Activated CD4-positive, alpha-beta memory T cell treated with anti-CD3 and anti-CD28 coated beads for 36 hours (primary cell): ENCODE data around the gene PRCD. TPM values are rescaled to one million over a fixed set of nuclear protein-coding genes. Genes with fewer than 3 reads are reported as not detected.
A peak's percentile ranks its signal among the peaks of the same experiment; 100 is the strongest.

Source experiments
- CTCF ChIA-PET: fragments of 350-600 bp; sonication (Branson Sonifier 250); formaldehyde crosslinking; loops from one replicate; lab custom pipeline; 2021; ENCODE audit warnings: antibody characterized with exemption, inconsistent platforms; lab: Charles Lee
- POLR2A ChIA-PET: fragments of 350-600 bp; sonication (Branson Sonifier 250); formaldehyde crosslinking; loops from one replicate; lab custom pipeline; 2021; ENCODE audit warnings: antibody characterized with exemption; lab: Charles Lee
- DNase-seq: peaks from one replicate; pipeline ENCODE4 v3.0.0-alpha.2; 2020
- H3K27ac Mint-ChIP-seq: one replicate; pipeline ENCODE4 v1.8.0; 2021; ENCODE audit warnings: mixed read lengths
- H3K27me3 Mint-ChIP-seq: one replicate; pipeline ENCODE4 v1.8.0; 2021; ENCODE audit warnings: mixed read lengths
- H3K36me3 Mint-ChIP-seq: one replicate; pipeline ENCODE4 v1.8.0; 2021; ENCODE audit warnings: mixed read lengths
- H3K4me1 Mint-ChIP-seq: one replicate; pipeline ENCODE4 v1.8.0; 2021; ENCODE audit warnings: low read depth, mixed read lengths
- H3K4me3 Mint-ChIP-seq: one replicate; pipeline ENCODE4 v1.8.0; 2021; ENCODE audit warnings: mild to moderate bottlenecking, mixed read lengths
- H3K9me3 Mint-ChIP-seq: one replicate; pipeline ENCODE4 v1.8.0; 2021; ENCODE audit warnings: mixed read lengths
- intact Hi-C: fragments of 100-400 bp; cut with micrococcal nuclease; formaldehyde crosslinking; loops from one replicate; pipeline ENCODE4 v1.15.1; 2023
- total RNA-seq, 2 experiments: library from RNA; stranded (reverse); gene quantifications; one replicate each; pipeline ENCODE4 v1.2.3, GENCODE V29; 2021

The PRCD gene
- total RNA-seq, 2 experiments from 2014 or later: not detected

DNA sequence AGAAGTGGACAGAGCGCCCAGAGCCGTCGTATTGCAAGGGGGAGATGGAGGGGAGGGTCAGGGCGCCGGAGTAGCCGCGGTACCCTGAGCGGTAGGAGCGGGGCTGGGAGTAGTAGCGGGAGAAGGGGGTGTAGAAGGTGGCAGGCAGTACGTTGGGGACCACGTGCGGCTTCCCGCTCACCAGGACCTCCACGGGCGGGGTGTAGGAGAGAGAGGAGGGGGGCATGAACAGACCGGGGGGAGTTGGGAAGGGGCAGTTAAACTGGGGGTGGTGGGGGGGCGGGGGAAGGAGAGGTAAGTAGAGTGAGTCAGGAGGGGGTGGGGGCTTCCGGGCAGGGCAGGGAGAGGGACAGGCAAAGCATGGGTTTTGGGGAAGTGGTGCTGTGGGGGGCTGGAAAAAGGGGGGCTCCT is 29.0 kb downstream of the PRCD start:
- POLR2A ChIA-PET: interaction anchor here (0.7 kb wide), 1 partner anchor 26 kb away, joined by 3 read pairs; no protein-coding TSS in a partner anchor
- Mint-ChIP-seq H3K9me3 (no peaks in the 10 kb centered on the region), H3K4me3 (no peak overlapping the region), H3K27me3 (no peaks in the 10 kb centered on the region), H3K27ac (no peak overlapping the region), H3K4me1 (peaks cover 22% of the 10 kb centered on the region), H3K36me3 (peaks cover 29% of the 10 kb centered on the region)
- intact Hi-C loops: no loop called here
- no peak for DNase-seq
- CTCF ChIA-PET: interaction anchor here (1.2 to 3.6 kb wide), 2 partner anchors 55 to 113 kb away, joined by 6 to 22 read pairs; no protein-coding TSS in a partner anchor

DNA sequence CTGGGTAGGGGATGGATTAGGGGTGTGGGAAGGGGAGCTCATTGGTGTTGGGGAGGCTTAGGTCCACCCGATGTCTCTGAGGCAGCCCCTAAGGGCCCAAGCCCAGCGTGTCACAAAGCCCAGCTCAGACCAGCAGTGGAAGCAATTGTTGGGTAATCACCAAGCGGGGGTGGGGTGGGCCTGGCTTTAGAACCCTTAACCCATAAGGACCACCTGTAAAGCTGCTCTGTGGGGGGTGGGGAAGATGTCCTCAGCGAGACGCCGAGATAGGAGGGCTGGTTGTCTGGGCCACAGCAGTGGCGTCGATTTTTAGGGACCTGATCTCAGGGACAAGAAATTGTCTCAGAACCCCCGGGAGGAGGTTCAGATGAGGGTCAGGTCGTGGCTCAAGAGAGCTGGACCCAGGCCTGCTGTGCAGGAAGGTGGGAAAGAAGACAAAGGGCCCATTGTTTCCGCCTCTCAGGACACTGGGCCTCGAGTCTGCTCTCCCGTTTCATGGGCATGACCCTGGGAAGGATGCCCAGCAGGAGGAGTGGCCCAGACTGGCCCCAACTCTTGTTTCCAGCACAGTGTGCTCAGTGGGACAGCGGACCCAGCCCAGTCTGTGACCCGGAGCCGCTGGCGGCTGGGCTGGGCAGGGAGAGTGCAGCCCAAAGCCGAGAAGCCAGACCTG is 29.9 kb downstream of the PRCD start:
- no peak overlapping the region for H3K4me3 Mint-ChIP-seq
- peaks cover 24% of the 10 kb centered on the region for H3K36me3 Mint-ChIP-seq
- CTCF ChIA-PET: interaction anchor here (0.7 kb wide), 1 partner anchor 12 kb away, joined by 4 read pairs; no protein-coding TSS in a partner anchor
- POLR2A ChIA-PET: no interaction called here
- intact Hi-C loops: no loop called here
- H3K4me1 Mint-ChIP-seq: peaks cover 22% of the 10 kb centered on the region
- DNase-seq: no peak
- H3K9me3 Mint-ChIP-seq: no peaks in the 10 kb centered on the region
- no peak overlapping the region for H3K27ac Mint-ChIP-seq
- no peaks in the 10 kb centered on the region for H3K27me3 Mint-ChIP-seq

DNA sequence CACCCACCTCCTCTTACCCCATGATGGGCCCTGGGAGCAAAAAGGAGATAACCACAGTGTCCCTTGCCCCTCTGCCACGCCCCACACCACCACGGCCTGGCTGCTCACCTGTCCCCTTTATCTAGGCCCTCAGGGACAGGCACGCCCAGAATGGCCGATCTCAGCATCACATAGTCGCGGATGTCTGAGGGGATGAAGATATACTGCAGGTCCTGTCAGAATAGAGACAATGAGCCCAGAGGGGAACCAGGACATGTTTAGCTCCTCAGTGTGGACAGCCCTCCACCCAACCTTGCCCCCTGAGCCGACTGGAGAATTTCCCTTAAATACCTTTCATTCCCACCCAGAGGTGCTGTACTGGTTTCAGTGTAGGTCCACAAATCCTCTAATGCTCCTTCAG is 30.6 kb downstream of the PRCD start:
- no peak overlapping the region for H3K27ac Mint-ChIP-seq
- H3K36me3 Mint-ChIP-seq: peaks cover 17% of the 10 kb centered on the region
- H3K27me3 Mint-ChIP-seq: no peaks in the 10 kb centered on the region
- POLR2A ChIA-PET: no interaction called here
- CTCF ChIA-PET: interaction anchor here (1.0 to 2.7 kb wide), 4 partner anchors 8 to 54 kb away, joined by 3 to 7 read pairs (median 6); no protein-coding TSS in a partner anchor
- no peaks in the 10 kb centered on the region for H3K9me3 Mint-ChIP-seq
- intact Hi-C loops: no loop called here
- H3K4me3 Mint-ChIP-seq: no peak overlapping the region
- peaks cover 15% of the 10 kb centered on the region for H3K4me1 Mint-ChIP-seq
- no peak for DNase-seq

DNA sequence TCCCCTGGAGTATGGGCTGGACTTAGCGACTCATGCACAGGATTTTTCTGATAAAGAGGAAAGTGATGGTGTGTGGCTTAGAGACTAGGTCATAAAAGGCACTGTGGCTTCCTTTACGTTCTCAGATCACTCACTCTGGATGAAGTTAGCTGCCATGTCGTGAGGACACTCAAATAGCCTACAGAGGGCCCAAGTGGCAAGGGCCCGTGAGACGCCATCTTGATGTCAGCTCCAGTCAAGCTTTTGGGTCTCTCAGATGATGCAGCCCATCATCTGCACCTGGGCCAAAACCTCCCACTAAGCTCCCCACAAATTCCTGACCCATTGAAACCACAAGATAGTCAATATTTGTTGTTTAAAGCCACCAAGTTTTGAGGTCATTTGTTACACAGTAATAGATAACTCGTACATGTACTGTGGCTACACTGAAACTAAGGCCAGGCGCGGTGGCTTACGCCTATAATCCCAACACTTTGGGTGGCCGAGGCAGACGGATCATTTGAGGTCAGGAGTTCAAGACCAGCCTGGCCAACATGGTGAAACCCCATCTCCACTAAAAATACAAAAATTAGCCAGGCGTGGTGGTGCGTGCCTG is 31.1 kb downstream of the PRCD start:
- Mint-ChIP-seq H3K27me3 (no peaks in the 10 kb centered on the region), H3K4me3 (no peak overlapping the region), H3K36me3 (peaks cover 12% of the 10 kb centered on the region), H3K4me1 (peaks cover 10% of the 10 kb centered on the region), H3K9me3 (no peaks in the 10 kb centered on the region), H3K27ac (no peak overlapping the region)
- intact Hi-C loops: no loop called here
- no peak for DNase-seq
- POLR2A ChIA-PET: no interaction called here
- CTCF ChIA-PET: interaction anchor here (1.0 to 2.7 kb wide), 4 partner anchors 9 to 53 kb away, joined by 3 to 7 read pairs (median 6); no protein-coding TSS in a partner anchor

DNA sequence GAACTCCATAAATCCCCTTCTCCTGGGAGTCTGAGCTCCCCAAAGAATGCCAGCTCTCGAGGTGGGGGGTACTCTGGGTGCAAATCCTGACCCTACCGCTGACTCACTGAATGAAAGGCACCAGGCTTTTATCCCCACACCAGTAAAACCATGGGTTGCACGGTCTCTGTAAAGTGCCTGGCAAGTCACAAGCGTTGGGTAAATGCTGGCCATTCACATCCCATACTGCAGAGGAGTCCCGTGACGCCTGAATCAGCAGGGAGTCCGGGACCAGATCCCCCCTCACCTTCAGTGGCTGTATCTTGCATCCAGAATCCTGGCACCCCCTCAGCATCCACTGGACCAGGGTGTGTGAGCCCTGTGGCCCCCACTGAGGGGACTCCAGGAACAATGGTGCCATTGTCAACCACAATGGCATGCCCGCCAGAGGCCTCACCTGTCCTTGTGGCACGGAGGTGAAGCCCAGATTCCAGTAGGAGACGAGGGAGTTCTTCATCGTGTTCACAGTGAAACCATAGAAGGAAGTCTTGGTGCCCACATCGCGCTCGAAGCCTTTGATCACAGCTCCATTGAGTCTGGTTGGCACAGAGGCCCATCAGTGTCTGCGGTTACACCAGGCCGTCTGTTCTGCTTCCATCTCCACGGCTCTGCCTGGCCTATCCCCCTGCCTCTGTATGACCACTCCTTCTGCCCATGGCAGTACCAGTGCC is 32.5 kb downstream of the PRCD start:
- Mint-ChIP-seq H3K27ac (no peak overlapping the region), H3K27me3 (no peaks in the 10 kb centered on the region), H3K9me3 (no peaks in the 10 kb centered on the region), H3K4me1 (peaks cover 7% of the 10 kb centered on the region), H3K36me3 (peaks cover 4% of the 10 kb centered on the region), H3K4me3 (no peak overlapping the region)
- intact Hi-C loops: no loop called here
- DNase-seq: no peak
- ChIA-PET POLR2A (no interaction called here), CTCF (interaction anchor here (1.0 to 2.7 kb wide), 2 partner anchors 12 to 49 kb away, joined by 3 to 7 read pairs; no protein-coding TSS in a partner anchor)

DNA sequence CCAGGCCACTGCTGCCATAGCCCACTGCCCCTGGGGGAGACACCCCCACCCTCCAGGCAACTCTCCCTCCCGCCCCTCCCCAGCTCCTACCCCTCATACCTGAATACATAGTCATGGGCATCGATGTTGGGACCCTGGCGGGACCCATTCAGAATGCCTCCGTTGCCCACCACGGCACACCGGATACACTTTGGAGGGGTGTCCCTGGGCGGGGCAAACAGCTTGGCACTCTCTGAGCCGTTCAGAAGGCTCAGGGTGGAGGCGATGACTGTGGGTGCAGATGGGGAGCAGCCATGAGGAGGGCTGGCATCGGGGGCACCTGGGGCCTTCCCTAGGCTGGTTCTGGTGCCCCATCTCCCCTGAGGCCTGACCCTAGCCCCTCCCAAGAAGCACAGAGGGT is 33.3 kb downstream of the PRCD start:
- Mint-ChIP-seq H3K9me3 (no peaks in the 10 kb centered on the region), H3K27ac (no peak overlapping the region), H3K4me3 (no peak overlapping the region), H3K36me3 (no peaks in the 10 kb centered on the region), H3K27me3 (no peaks in the 10 kb centered on the region), H3K4me1 (peaks cover 2% of the 10 kb centered on the region)
- no peak for DNase-seq
- ChIA-PET POLR2A (no interaction called here), CTCF (interaction anchor here (2.7 kb wide), 1 partner anchor 50 kb away, joined by 7 read pairs; no protein-coding TSS in a partner anchor)
- intact Hi-C loops: no loop called here

DNA sequence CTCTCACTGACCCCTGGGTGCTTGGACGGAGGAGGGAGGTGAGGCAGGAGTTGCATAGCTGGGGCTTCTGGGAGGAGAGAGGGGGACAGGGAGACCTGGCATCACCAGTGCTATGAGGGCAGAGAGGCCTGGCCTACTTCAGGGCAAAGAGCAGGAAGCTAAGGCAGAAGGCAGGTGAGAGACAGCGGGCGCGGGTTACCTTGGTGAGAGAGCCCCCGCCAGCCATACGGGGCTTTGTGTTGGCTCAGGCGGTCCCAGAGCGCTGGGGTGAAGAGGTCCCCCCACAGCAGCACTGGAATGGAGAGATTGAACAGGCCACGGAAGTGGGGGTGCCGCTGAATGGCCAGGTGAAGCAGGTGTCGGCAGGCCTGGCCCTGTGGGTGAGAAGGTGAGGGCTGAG is 34.3 kb downstream of the PRCD start:
- Mint-ChIP-seq H3K36me3 (no peaks in the 10 kb centered on the region), H3K27ac (no peak overlapping the region), H3K9me3 (no peaks in the 10 kb centered on the region), H3K4me3 (no peak overlapping the region), H3K27me3 (no peaks in the 10 kb centered on the region), H3K4me1 (peaks cover 2% of the 10 kb centered on the region)
- ChIA-PET CTCF (no interaction called here), POLR2A (no interaction called here)
- DNase-seq: no peak
- intact Hi-C loops: no loop called here

DNA sequence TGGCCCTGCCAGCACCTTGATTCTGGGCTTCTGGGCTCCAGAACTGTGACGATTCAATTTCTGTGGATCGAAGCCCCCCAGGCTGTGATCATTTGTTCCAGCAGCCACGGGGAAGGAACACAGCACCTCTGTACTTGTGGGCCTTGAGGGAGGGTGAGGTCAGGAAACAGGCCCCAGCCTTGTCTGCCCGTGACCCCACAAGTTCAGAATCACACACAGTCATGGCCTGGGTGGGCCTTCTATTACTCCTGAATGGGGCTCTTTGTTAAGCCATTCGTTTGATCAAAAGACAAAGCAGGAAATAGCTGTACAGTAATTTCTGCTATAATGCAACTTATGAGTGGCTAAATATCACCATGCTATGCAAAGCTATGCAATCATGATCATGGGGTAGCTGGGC is 35.7 kb downstream of the PRCD start:
- no peak for DNase-seq
- Mint-ChIP-seq H3K9me3 (no peaks in the 10 kb centered on the region), H3K4me3 (no peak overlapping the region), H3K27ac (no peak overlapping the region), H3K36me3 (no peaks in the 10 kb centered on the region), H3K27me3 (no peaks in the 10 kb centered on the region), H3K4me1 (peaks cover 7% of the 10 kb centered on the region)
- ChIA-PET CTCF (interaction anchor here (1.0 to 1.8 kb wide), 2 partner anchors 49 to 106 kb away, joined by 4 read pairs; no protein-coding TSS in a partner anchor), POLR2A (interaction anchor here (1.1 kb wide), 1 partner anchor 9 kb away, joined by 3 read pairs; no protein-coding TSS in a partner anchor)
- intact Hi-C loops: no loop called here

DNA sequence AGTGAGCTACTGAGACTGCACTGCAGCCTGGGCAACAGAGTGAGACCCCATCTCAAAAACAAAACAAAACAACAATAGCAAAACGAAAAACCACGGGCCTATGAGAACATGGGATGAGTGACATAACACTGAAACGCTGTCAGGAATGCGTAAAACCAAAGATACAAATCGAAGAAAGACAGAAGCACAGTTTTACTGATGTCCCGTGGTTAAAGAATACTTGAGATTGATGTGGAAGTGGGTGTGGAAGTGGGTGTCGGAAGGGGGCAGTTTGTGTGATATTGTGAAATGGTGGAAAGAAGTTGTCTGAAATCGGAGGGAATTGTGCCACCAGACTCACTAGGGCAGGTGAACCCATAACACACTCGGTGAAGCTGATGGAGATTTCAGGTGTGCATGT is 36.3 kb downstream of the PRCD start:
- Mint-ChIP-seq H3K9me3 (no peaks in the 10 kb centered on the region), H3K4me1 (peaks cover 7% of the 10 kb centered on the region), H3K27me3 (no peaks in the 10 kb centered on the region), H3K4me3 (no peak overlapping the region), H3K36me3 (no peaks in the 10 kb centered on the region), H3K27ac (peak overlapping the region; percentile 8)
- intact Hi-C loops: no loop called here
- ChIA-PET CTCF (interaction anchor here (1.0 to 1.8 kb wide), 3 partner anchors 8 to 106 kb away, joined by 3 to 4 read pairs (median 4); no protein-coding TSS in a partner anchor), POLR2A (no interaction called here)
- no peak for DNase-seq

DNA sequence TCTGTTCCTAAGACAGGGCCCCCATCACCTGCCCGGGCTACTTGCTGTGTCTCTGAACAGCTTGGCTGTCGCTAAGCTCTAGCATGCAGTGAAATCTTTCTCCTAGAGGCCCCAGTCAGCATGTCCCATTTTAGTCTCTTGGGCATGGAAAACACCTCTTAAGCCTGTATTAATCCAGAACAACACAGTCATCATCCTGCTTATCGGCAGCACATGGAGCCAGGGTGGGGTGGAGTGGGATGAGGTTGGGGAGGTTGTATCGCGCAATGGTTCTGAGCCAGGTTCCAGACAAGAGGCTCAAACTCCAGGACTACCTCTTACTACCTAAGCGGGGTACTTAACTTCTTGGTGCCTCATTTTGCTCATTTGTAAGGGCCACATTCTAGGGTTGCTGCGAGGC is 38.0 kb downstream of the PRCD start:
- no peak overlapping the region for H3K4me3 Mint-ChIP-seq
- no peaks in the 10 kb centered on the region for H3K9me3 Mint-ChIP-seq
- ChIA-PET CTCF (interaction anchor here (1.6 kb wide), 1 partner anchor 19 kb away, joined by 4 read pairs; no protein-coding TSS in a partner anchor), POLR2A (no interaction called here)
- no peak for DNase-seq
- no peak overlapping the region for H3K27ac Mint-ChIP-seq
- H3K27me3 Mint-ChIP-seq: peaks cover 3% of the 10 kb centered on the region
- H3K36me3 Mint-ChIP-seq: no peaks in the 10 kb centered on the region
- H3K4me1 Mint-ChIP-seq: peaks cover 7% of the 10 kb centered on the region
- intact Hi-C loops: no loop called here

DNA sequence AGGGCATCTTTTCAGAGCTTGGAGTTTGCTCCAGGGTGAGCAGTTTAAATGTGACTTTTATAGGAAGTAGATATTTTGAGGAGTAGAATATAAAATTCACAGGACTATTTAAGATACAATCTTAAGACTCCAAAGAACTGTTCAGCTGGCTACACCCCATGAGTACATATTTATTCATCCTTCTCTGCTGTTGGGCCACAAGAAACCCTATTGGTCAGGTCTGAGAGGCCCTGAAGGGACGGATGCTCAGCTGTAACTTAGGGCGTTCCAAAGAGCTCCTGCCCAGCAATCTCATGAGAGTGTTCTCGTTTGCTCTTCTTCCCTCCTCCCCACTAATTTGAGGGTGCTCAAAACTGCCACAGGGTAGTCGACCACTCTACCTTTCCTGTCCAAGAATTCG is 38.5 kb downstream of the PRCD start:
- POLR2A ChIA-PET: no interaction called here
- no peaks in the 10 kb centered on the region for H3K36me3 Mint-ChIP-seq
- intact Hi-C loops: no loop called here

DNA sequence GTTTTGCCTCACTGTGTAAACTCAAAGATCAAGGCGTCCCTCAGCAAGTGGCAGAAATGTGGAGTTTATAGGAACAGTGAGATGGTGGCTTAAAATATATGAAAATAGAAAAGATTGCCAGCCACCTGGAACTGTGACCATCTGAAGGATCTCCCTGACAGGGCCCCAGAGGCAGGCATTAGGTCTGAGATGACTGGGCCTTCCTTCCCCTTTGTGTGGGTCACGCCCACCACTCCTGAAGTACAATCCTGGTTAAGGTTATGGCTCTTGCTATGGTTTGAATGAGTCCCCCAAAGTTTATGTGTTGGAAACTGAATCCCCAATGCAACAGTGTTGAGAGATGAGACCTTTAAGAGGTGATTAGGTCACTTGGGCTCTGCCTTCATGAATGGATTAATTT is 39.4 kb downstream of the PRCD start:
- intact Hi-C loops: no loop called here
- H3K27ac Mint-ChIP-seq: no peak overlapping the region
- no peaks in the 10 kb centered on the region for H3K36me3 Mint-ChIP-seq
- POLR2A ChIA-PET: no interaction called here
- DNase-seq: no peak
- H3K4me3 Mint-ChIP-seq: no peak overlapping the region
- peaks cover 8% of the 10 kb centered on the region for H3K27me3 Mint-ChIP-seq
- no peaks in the 10 kb centered on the region for H3K9me3 Mint-ChIP-seq
- H3K4me1 Mint-ChIP-seq: peaks cover 7% of the 10 kb centered on the region
- CTCF ChIA-PET: interaction anchor here (1.0 to 1.6 kb wide), 3 partner anchors 21 to 45 kb away, joined by 3 to 7 read pairs (median 4); no protein-coding TSS in a partner anchor

More for the DNA sequence above, 38.5 kb downstream of the PRCD start:
- CTCF ChIA-PET: interaction anchor here (1.0 to 1.6 kb wide), 2 partner anchors 20 to 45 kb away, joined by 3 to 4 read pairs; no protein-coding TSS in a partner anchor
- Mint-ChIP-seq H3K9me3 (no peaks in the 10 kb centered on the region), H3K27me3 (peaks cover 3% of the 10 kb centered on the region), H3K4me1 (peaks cover 7% of the 10 kb centered on the region), H3K27ac (no peak overlapping the region), H3K4me3 (no peak overlapping the region)
- DNase-seq: no peak
